ENCODE data around the gene NTPCR.

GRCh38 chr1:232952514-232953499 lies 2.4 kb downstream of the NTPCR start:
- peak; percentile 82 for TF ChIP-seq CTCF (IDR thresholded peaks at IDR 0.05)
- TF ChIP-seq SIN3A (IDR thresholded peaks at IDR 0.05; ENCODE audit: borderline replicate concordance, insufficient read depth, low read depth, low read length) = no peak
- TF ChIP-seq POLR2AphosphoS5 (IDR thresholded peaks at IDR 0.05; ENCODE audit: low read depth, low read length) = no peak
- TF ChIP-seq TCF7L2 (IDR thresholded peaks at IDR 0.05; ENCODE audit: low read depth, low read length) = no peak

Data from Panc1 (cell line).